Testis (tissue), 3 donors: ENCODE results near the gene CTDP1. TPM values are rescaled to one million over a fixed set of nuclear protein-coding genes. Genes with fewer than 3 reads are reported as not detected.

Source experiments
- DNase-seq: peaks from one replicate; pipeline ENCODE4 v3.0.0-alpha.2; 2019
- H3K27ac ChIP-seq, 2 donors: fragments of 200-600 bp; sonication (generic); one replicate each; pipeline ENCODE4 v1.5.1; 2019
- H3K27me3 ChIP-seq: fragments of 200-600 bp; sonication (generic); one replicate; pipeline ENCODE4 v1.5.1; 2019
- H3K36me3 ChIP-seq: fragments of 200-600 bp; sonication (generic); one replicate; pipeline ENCODE4 v1.5.1; 2017; ENCODE audit warnings: low read depth; ENCODE audit errors: missing control alignments
- H3K4me1 ChIP-seq: fragments of 200-600 bp; sonication (generic); one replicate; pipeline ENCODE4 v1.5.1; 2019
- H3K4me3 ChIP-seq, 2 donors: fragments of 200-600 bp; sonication (generic); one replicate each; pipeline ENCODE4 v1.5.1; 2017 to 2019
- H3K9me3 ChIP-seq: fragments of 200-600 bp; sonication (generic); one replicate; pipeline ENCODE4 v1.5.1; 2017
- POLR2A ChIP-seq: fragments of 450-650 bp; IDR thresholded peaks from one replicate; pipeline ENCODE4 v1.6.1; 2017; ENCODE audit warnings: antibody characterized with exemption, mild to moderate bottlenecking, moderate library complexity
- WGBS, 2 donors: methylation state at CpG; one replicate each; pipeline ENCODE4 v1.1.5; 2018; 5-methylcytosine and 5-hydroxymethylcytosine counted together
- intact Hi-C: fragments of 100-400 bp; cut with DNase I; formaldehyde crosslinking; loops from one replicate; pipeline ENCODE4 v1.15.1; 2023; ENCODE audit warnings: low total_unique reads
- polyA plus RNA-seq: library from polyadenylated mRNA; stranded (reverse); fragments of 350-450 nt; fragmentation: Illumina TruSeq; extraction: RNeasy Lipid Tissue Mini Kit (QIAGEN cat#74804); gene quantifications from one replicate; pipeline ENCODE4 v1.2.3, GENCODE V29; 2014; ENCODE audit warnings: low read depth, low replicate concordance; ENCODE audit not compliant: insufficient read depth
- total RNA-seq, 2 donors: library from RNA; depleted of rRNA; stranded (reverse); fragments of >200 nt; gene quantifications; one replicate each; pipeline ENCODE4 v1.2.3, GENCODE V29; 2016
- TF ChIP-seq, protein P1 (sequence below), 3 experiments: fragments of 450-650 bp in 2 of 3; fragments of 200-600 bp in 1 of 3; sonication (generic) in 1 of 3; IDR thresholded peaks; one replicate each; pipeline ENCODE4 v1.5.1; 2016 to 2019; ENCODE audit warnings: antibody characterized with exemption in 3 of 3, mild to moderate bottlenecking in 2 of 3, moderate library complexity in 1 of 3

CTDP1 gene
- total and polyA plus RNA-seq, 3 donors from 2014 or later = 41.0 to 51.0 (median 47.2) TPM

DNA sequence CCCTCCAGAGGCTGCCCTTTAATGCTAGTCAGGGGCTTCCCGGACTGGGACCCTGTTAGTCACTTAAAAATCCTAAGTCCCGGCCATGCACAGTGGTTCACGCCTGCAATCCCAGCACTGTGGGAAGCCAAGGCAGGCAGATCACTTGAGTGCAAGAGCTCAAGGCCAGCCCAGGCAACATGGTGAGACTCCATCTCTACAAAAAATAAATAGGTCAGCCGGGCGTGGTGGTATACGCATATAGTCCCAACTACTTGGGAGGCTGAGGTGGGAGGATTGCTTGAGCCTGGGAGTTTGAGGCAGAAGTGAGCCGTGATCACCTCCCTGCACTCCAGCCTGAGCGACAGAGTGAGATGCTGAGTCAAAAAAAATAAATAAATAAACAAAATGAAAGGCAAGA is 100.9 kb downstream of the CTDP1 start:
- Histone ChIP-seq H3K4me1 (no peaks in the 10 kb centered on the region), H3K9me3 (no peaks in the 10 kb centered on the region), H3K27ac (no peak overlapping the region), H3K4me3 (no peak overlapping the region), H3K27me3 (no peaks in the 10 kb centered on the region), H3K36me3 (no peaks in the 10 kb centered on the region)
- TF ChIP-seq, protein P1, sequence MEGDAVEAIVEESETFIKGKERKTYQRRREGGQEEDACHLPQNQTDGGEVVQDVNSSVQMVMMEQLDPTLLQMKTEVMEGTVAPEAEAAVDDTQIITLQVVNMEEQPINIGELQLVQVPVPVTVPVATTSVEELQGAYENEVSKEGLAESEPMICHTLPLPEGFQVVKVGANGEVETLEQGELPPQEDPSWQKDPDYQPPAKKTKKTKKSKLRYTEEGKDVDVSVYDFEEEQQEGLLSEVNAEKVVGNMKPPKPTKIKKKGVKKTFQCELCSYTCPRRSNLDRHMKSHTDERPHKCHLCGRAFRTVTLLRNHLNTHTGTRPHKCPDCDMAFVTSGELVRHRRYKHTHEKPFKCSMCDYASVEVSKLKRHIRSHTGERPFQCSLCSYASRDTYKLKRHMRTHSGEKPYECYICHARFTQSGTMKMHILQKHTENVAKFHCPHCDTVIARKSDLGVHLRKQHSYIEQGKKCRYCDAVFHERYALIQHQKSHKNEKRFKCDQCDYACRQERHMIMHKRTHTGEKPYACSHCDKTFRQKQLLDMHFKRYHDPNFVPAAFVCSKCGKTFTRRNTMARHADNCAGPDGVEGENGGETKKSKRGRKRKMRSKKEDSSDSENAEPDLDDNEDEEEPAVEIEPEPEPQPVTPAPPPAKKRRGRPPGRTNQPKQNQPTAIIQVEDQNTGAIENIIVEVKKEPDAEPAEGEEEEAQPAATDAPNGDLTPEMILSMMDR (IDR thresholded peaks at IDR 0.05) = no peak
- no peak for TF ChIP-seq POLR2A
- intact Hi-C loops = no loop called here
- 89 to 94% methylated on average over 7 to 8 of the region's 8 CpGs for WGBS, 2 donors
- peak; percentile 11 for DNase-seq

DNA sequence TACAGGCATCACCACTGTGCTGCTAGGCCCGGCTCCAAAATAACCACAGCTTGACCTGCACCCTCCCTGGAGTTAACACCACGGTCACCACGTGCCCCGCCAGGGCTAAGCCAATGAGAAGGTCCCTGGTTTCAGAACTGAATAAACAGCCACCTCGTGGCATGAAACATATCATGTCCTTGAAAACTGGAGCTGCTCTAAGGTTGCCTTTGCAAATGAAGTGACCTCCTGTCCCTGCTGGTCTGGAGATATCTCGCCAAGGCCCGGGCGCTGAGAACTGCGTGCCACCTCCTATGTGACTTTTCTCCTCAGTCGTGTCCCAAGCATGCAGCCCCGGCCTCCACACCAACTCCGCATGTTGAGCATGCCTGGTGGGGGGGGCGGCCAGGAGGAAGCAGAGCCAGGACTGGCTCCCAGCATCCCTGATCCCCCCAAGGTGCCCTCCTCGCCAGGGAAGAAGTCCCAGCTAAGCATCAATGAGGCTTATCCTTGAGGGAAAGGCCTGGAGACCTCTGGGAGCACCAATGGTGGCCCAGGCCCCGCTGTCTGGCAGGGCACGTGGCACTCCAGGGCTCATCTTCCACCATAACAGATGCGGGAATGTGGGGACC is 101.8 kb downstream of the CTDP1 start:
- Histone ChIP-seq H3K4me1 (no peaks in the 10 kb centered on the region), H3K9me3 (no peaks in the 10 kb centered on the region), H3K27me3 (no peaks in the 10 kb centered on the region), H3K27ac (no peak overlapping the region), H3K36me3 (no peaks in the 10 kb centered on the region), H3K4me3 (no peak overlapping the region)
- intact Hi-C loops = no loop called here
- WGBS, 2 donors = 67 to 79% methylated on average over 10 to 17 of the region's 17 CpGs
- TF ChIP-seq, protein P1 (IDR thresholded peaks at IDR 0.05) = no peak
- TF ChIP-seq POLR2A = no peak
- DNase-seq = peak; percentile 10

DNA sequence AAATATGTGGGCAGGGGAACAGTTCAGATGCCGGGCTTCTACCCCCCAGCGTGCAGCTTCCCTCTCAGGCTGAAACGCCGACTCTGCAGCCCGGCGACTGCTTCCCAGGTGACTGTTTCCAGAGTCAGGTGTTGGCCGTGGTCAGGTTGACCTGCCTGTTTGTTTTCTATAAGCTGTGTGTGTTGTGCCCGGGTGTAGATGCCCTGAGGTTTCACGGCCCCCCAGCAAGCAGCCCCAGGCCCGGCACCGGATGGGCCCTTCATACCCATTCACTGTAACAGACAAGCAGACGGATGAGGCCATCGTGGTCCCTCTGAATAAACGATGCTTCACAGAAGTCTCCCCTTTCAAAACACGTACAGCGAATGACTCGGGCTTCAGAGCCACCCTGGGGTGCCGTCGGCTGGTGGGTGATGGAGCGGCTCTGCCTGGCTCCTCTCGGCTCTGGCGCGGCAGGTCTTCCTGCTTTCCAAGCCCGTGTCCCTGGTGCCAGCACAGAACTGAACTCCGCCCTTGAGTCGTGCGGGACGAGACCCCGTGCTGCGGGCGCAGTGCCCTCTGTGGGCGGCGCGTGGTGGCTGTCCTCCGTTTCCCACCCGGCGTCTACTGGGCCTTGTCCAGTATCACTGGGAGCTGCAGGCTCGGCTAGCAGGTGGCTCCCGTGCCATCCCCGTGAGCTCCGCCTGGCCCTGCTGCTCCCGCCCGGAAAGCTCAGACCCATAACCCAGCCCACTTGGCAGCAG is 103.1 kb downstream of the CTDP1 start:
- no peaks in the 10 kb centered on the region for H3K4me1 ChIP-seq
- H3K4me3 ChIP-seq = no peak overlapping the region
- no peaks in the 10 kb centered on the region for H3K9me3 ChIP-seq
- no peak overlapping the region for H3K27ac ChIP-seq
- peak; percentile 9 for DNase-seq
- H3K36me3 ChIP-seq = no peaks in the 10 kb centered on the region
- intact Hi-C loops = no loop called here
- TF ChIP-seq, protein P1 (IDR thresholded peaks at IDR 0.05) = no peak
- no peak for TF ChIP-seq POLR2A
- H3K27me3 ChIP-seq = no peaks in the 10 kb centered on the region
- 89 to 94% methylated on average over 16 to 42 of the region's 43 CpGs for WGBS, 2 donors

DNA sequence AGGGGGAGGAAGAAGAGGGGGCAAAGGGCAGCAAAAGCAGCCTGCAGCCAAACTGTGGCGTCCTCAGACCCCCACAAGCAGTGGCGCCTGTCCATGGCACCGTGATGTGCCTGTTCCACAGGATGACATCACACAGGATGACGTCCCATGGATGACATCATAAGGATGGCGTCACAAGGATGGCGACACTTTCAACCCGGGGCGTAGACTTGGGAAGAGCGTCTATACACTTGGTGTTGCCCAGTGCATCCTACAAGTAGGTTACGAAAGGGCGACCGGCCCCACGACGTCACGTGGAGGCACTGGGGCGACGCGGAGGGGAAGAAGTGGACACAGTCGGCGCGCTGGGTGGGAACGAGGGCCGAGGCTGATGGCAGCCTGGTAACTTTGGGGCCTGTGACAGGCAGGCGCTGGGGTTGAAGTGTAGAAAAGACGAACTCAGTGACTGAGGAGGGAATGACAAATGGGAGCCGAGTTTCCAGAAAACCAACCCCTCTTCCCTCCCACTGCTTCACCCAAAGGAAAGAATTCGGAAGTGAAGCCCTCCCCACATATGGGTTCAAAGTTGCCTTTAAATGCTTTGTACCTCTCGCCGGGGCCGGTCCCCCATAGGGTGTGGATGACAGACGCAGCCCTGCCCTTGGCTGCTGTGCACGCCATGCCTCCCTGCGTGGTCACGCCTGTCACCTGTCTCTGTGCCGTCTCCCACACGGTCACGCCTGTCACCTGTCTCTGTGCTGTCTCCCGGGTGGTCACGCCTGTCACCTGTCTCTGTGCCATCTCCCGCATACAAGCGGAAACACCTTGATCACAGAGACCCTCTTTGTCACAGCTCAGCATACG is 104.7 kb downstream of the CTDP1 start:
- no peak overlapping the region for H3K27ac ChIP-seq
- H3K4me1 ChIP-seq = no peaks in the 10 kb centered on the region
- whole genome bisulfite sequencing, 2 donors = 85 to 89% methylated on average over 37 to 42 of the region's 42 CpGs
- intact Hi-C loops = no loop called here
- no peaks in the 10 kb centered on the region for H3K27me3 ChIP-seq
- no peak for DNase-seq
- TF ChIP-seq, protein P1 (IDR thresholded peaks at IDR 0.05) = no peak
- TF ChIP-seq POLR2A = no peak
- no peaks in the 10 kb centered on the region for H3K36me3 ChIP-seq
- no peak overlapping the region for H3K4me3 ChIP-seq
- no peaks in the 10 kb centered on the region for H3K9me3 ChIP-seq
